GM13977 (cell line): ENCODE results near the gene CCSER1.

Source experiments
- DNase-seq: peaks from one replicate; pipeline ENCODE4 v3.0.0; 2012; ENCODE audit warnings: low spot score
- in situ Hi-C: fragments of 300-500 bp; cut with MboI; formaldehyde crosslinking; loops from one replicate; pipeline ENCODE4 v1.12.0; 2022; ENCODE audit warnings: low sequenced_read_pairs, low pct_unique_long_range_greater_than_20kb, mixed read lengths, inconsistent platforms; ENCODE audit not compliant: unreplicated experiment
- TF ChIP-seq, protein P1 (sequence below): IDR thresholded peaks from 2 replicates; pipeline ENCODE4 v1.5.1; 2012; ENCODE audit warnings: mild to moderate bottlenecking, control low read depth; ENCODE audit not compliant: insufficient read depth; ENCODE audit errors: extremely low read depth, missing control alignments

The CCSER1 gene

DNA sequence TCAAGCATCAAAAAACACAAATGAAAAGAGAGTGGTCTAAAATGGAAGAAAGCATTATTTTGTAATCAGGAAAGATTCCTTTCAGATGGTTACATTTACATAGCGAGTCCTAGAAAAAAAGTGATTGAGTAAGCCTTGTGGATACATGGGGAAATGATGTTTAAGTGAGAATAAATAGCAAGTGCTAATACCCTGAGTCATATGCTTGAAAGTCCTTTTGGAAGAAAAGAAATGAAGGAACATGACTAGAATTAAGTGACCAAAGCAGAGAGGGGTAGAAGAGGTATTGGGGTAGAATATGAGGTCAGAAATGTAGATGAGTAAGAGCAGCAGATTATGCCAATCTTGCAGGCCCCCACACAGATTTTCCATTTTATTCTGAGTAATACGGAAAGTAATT, 1361.8 kb downstream of the CCSER1 start:
- TF ChIP-seq, protein P1, sequence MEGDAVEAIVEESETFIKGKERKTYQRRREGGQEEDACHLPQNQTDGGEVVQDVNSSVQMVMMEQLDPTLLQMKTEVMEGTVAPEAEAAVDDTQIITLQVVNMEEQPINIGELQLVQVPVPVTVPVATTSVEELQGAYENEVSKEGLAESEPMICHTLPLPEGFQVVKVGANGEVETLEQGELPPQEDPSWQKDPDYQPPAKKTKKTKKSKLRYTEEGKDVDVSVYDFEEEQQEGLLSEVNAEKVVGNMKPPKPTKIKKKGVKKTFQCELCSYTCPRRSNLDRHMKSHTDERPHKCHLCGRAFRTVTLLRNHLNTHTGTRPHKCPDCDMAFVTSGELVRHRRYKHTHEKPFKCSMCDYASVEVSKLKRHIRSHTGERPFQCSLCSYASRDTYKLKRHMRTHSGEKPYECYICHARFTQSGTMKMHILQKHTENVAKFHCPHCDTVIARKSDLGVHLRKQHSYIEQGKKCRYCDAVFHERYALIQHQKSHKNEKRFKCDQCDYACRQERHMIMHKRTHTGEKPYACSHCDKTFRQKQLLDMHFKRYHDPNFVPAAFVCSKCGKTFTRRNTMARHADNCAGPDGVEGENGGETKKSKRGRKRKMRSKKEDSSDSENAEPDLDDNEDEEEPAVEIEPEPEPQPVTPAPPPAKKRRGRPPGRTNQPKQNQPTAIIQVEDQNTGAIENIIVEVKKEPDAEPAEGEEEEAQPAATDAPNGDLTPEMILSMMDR: no peak
- DNase-seq: no peak
- in situ Hi-C loops: no loop called here

DNA sequence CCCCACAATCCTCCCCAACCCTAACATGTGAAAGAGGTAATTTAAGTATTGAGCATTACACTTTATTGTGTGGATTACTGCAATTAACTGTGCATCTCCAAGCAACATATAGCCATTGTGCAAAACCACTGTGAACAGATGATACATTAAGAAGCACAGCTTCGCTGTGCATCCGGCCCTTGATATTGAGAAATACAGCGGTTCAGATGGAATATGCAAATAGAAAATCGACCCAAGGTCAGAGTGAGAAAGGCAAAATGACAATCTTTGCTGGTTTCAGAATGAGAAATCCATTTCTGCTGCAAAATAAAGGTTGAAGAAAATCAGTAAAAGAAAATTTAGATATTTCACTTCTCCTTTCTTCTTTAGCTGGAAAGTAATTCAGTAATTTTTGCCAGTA, 1370.7 kb downstream of the CCSER1 start:
- no peak for DNase-seq
- in situ Hi-C loops: no loop called here
- TF ChIP-seq, protein P1: no peak

DNA sequence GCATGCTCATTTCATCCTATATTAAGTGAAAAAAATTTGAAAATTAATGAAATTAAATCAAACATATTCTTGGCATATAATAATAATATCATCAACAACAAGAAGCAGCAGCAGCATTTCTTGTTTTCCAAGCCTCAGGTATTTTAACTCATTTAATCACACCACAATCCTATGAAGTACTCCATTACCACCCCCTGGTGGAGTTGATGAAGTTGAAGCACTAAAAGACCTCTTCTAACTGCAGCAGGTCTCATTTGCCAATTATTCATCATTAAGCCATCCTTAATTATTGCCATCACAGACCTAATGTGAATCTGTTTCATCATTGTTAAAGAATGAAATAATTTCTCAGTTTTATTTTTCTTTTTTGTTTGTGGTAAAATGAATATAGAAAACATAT, 1375.2 kb downstream of the CCSER1 start:
- in situ Hi-C loops: no loop called here
- DNase-seq: peak; percentile 2
- TF ChIP-seq, protein P1: peak; percentile 18

DNA sequence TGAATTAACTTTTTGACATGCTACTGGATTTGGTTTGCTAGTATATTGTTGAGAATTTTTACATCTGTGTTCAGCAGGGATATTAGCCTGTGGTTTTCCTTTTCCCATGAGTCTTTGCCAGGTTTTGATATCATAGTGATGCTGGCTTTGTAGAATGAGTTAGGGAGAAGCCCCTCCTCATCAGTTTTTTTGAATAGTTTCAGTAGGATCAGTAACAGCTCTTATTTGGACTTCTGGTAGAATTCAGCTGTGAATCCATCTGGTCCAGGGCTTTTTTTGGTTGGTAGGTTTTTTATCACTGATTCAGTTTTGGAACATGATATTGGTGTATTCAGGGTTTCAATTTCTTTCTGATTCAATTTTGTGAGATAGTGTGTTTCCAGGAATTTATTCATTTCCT, 1386.1 kb downstream of the CCSER1 start:
- TF ChIP-seq, protein P1: no peak
- DNase-seq: no peak

DNA sequence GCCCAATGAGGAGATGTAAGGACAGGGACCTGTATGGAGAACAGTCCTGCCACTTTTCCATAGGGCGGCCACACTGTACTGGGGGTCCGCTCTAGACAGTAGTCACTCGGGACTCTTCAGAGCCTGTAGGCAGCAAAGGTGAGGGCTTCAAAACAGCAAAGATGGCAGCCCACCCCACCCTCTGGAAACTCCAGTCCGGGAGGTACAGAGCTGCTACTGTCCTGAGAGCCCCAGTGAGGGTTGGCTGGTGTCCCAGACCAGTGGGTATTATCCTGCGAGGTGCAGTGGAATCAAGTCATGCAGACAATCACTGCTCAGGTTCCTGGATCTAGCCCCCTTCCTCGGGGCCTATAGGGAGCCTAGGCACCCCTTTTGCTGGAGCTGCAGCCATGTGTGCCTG, 1392.0 kb downstream of the CCSER1 start:
- in situ Hi-C loops: no loop called here

More for the DNA sequence above, 1386.1 kb downstream of the CCSER1 start:
- in situ Hi-C loops: no loop called here

DNA sequence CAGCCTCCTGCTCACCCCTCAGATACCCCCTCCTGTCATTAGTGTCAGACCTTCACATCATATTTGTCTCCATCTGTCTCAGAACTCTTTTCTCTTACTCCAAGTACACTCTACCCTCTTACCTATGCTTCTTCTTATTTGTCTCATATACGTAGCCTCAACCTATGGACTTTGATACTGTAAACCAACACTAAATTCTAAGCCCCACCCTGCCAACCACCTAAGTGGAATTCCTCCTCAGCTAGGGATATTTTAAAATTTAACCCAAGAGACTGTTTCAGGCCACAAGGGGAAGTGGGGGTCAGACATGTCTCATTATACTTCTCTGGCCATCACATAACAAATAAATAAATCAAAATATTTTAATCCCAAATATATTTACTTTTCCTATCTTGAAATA, 1398.4 kb downstream of the CCSER1 start:
- TF ChIP-seq, protein P1: no peak
- in situ Hi-C loops: no loop called here

More for the DNA sequence above, 1392.0 kb downstream of the CCSER1 start:
- DNase-seq: no peak
- TF ChIP-seq, protein P1: no peak

DNA sequence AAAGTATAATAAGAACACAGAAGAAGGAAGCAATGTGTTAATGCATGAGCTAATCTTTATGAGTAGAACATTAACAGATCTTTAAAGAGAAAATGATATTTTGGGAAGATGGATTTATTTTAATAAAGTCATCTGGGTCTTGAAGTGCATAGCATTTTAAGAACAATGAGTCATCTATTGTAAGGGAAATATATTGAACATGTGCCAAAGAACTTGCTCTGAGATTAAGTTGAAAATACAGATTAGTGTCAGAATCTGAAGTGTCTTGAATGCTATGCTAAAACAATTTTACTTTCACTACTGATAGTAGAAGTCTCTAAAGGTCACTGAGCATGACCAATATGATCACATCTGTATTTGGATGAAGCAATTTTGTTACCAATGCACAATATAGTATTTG, 1399.9 kb downstream of the CCSER1 start:
- in situ Hi-C loops: no loop called here

More for the DNA sequence above, 1398.4 kb downstream of the CCSER1 start:
- no peak for DNase-seq

More for the DNA sequence above, 1399.9 kb downstream of the CCSER1 start:
- TF ChIP-seq, protein P1: no peak
- no peak for DNase-seq
